22Rv1 (cell line): Measurements from ENCODE around the gene PADI2.

Experiments used
- H3K27ac ChIP-seq: fragments of 450-650 bp; 2 replicates; pipeline ENCODE4 v1.5.1; 2017
- ZFX ChIP-seq: fragments of 450-650 bp; IDR thresholded peaks from 2 replicates; pipeline ENCODE4 v1.6.1; 2017; ENCODE audit warnings: antibody characterized with exemption, borderline replicate concordance
- TF ChIP-seq, protein P1 (sequence below): fragments of 450-650 bp; IDR thresholded peaks from 2 replicates; pipeline ENCODE4 v1.5.1; 2017; ENCODE audit warnings: mild to moderate bottlenecking

The PADI2 gene

DNA sequence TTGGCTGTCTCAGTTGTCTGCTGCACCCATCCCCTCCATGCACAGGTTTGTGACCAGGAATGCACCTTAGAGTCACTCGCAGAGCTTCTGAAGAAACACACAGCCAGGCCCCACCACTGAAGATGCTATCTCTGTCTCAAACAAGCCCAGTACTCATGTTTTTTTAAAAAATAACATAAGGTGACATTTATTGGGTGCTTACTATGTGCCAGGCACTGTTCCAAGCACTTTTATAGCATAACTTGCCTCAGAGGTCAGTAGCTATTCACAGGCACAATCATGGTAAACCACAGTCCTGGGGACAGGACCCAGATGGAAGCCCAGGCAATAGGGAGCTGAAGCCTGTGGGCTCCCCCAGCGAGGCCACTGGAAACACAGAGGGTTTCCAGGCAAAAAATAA, 98.7 kb downstream of the PADI2 start:
- no peak for TF ChIP-seq ZFX
- TF ChIP-seq, protein P1, sequence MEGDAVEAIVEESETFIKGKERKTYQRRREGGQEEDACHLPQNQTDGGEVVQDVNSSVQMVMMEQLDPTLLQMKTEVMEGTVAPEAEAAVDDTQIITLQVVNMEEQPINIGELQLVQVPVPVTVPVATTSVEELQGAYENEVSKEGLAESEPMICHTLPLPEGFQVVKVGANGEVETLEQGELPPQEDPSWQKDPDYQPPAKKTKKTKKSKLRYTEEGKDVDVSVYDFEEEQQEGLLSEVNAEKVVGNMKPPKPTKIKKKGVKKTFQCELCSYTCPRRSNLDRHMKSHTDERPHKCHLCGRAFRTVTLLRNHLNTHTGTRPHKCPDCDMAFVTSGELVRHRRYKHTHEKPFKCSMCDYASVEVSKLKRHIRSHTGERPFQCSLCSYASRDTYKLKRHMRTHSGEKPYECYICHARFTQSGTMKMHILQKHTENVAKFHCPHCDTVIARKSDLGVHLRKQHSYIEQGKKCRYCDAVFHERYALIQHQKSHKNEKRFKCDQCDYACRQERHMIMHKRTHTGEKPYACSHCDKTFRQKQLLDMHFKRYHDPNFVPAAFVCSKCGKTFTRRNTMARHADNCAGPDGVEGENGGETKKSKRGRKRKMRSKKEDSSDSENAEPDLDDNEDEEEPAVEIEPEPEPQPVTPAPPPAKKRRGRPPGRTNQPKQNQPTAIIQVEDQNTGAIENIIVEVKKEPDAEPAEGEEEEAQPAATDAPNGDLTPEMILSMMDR = no peak
- no peak overlapping the region for H3K27ac ChIP-seq

DNA sequence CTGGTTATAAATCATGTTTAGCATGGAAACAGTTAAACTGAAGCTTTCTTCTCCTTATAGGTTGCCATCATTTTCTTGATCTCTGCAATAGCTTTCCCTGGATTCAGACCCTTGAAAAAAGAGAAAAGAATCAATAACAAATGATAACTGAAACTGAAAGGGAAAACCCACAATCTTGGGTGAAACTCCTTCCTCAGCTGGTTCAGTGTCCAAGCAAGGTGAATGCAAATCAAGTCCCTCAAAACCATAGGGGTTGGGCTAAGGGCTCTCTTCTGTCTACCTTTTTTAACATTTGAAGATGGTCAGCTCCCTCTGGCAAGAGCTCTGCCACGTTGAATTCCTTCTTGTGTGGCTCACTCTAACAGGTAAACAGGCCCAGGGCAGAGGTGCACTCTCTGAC, 100.4 kb downstream of the PADI2 start:
- no peak for TF ChIP-seq ZFX
- TF ChIP-seq, protein P1 = no peak

DNA sequence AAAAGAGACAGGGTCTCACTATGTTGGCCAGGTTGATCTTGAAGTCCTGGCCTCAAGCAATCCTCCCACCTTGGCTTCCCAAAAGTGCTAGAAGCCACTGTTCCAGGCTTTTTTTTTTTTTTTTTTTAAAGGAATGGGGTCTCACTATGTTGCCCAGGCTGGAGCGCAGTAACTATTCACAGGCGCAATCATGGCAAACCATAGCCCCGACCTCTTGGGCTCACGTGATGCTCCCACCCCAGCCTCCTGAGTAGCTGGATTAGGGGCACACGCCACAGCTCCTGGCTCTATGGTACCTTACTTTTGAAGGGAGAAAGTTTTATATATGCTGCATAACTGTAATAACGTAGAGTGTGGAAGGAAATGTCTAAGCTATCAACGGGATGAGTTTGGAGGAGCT, 101.8 kb downstream of the PADI2 start:
- TF ChIP-seq, protein P1 = no peak
- no peak for TF ChIP-seq ZFX
- no peak overlapping the region for H3K27ac ChIP-seq

More for the DNA sequence above, 100.4 kb downstream of the PADI2 start:
- no peak overlapping the region for H3K27ac ChIP-seq
